HG03457 (cell line): ENCODE measurements around the gene GDPD3.
"Not testable (repeated sequence)": the region's sequence is repeated elsewhere in the genome, so short reads cannot be mapped to it uniquely, and the experiment has no call there.

Experiments
- ATAC-seq: cut with Tn5 transposase; IDR thresholded peaks from one replicate; pipeline ENCODE4 v1.9.1; 2021; ENCODE audit warnings: moderate number of reproducible peaks; ENCODE audit not compliant: unreplicated experiment

GDPD3 gene

GRCh38 chr16:30125690-30126089 lies 12.4 kb upstream of the GDPD3 start:
- ATAC-seq = not testable (repeated sequence)

GRCh38 chr16:30124985-30125379 lies 11.6 kb upstream of the GDPD3 start:
- no peak for ATAC-seq

GRCh38 chr16:30122604-30123160 lies 9.3 kb upstream of the GDPD3 start:
- ATAC-seq = no peak

- no peak for ATAC-seq
These were observed 8.6 kb upstream of the GDPD3 start for GRCh38 chr16:30121741-30122571.

GRCh38 chr16:30120340-30121105 lies 7.2 kb upstream of the GDPD3 start:
- ATAC-seq = no peak

GRCh38 chr16:30119428-30119827 lies 6.1 kb upstream of the GDPD3 start:
- ATAC-seq = no peak

GRCh38 chr16:30117768-30118167 lies 4.4 kb upstream of the GDPD3 start:
- no peak for ATAC-seq

GRCh38 chr16:30116291-30117207 lies 3.2 kb upstream of the GDPD3 start:
- no peak for ATAC-seq

- ATAC-seq = no peak
These were observed 1.9 kb upstream of the GDPD3 start for GRCh38 chr16:30115238-30115637.

- ATAC-seq = not testable (repeated sequence)
These were observed 1.5 kb upstream of the GDPD3 start for GRCh38 chr16:30114833-30115232.

GRCh38 chr16:30114411-30114810 lies 1.1 kb upstream of the GDPD3 start:
- no peak for ATAC-seq

GRCh38 chr16:30113711-30114333 lies 485 bp upstream of the GDPD3 start:
- ATAC-seq = no peak

- ATAC-seq = no peak
These were observed 923 bp downstream of the GDPD3 start for GRCh38 chr16:30112197-30113030.

GRCh38 chr16:30110661-30111060 lies 2.7 kb downstream of the GDPD3 start:
- ATAC-seq = no peak

GRCh38 chr16:30108059-30108850 lies 5.1 kb downstream of the GDPD3 start:
- ATAC-seq = no peak

- ATAC-seq = no peak
These were observed 8.8 kb downstream of the GDPD3 start for GRCh38 chr16:30104492-30104891.

GRCh38 chr16:30104090-30104489 lies 9.2 kb downstream of the GDPD3 start:
- no peak for ATAC-seq

- ATAC-seq = no peak
These were observed 16.3 kb downstream of the GDPD3 start for GRCh38 chr16:30096862-30097563.
